Subcutaneous adipose tissue (tissue), 4 donors: ENCODE results near the gene KRT86. TPM values are rescaled to one million over a fixed set of nuclear protein-coding genes. Genes with fewer than 3 reads are reported as not detected.

Experiments
- total RNA-seq, 4 donors: library from RNA; depleted of rRNA; stranded (reverse); fragments of >200 nt; gene quantifications; one replicate each; pipeline ENCODE4 v1.1.0, GENCODE V29; 2016
- TF ChIP-seq, protein P1 (sequence below): fragments of 450-650 bp; IDR thresholded peaks from one replicate; pipeline ENCODE4 v1.5.1; 2016; ENCODE audit warnings: low read depth, mild to moderate bottlenecking, control low read depth, antibody characterized with exemption, moderate library complexity

KRT86 gene
- total RNA-seq, 4 donors from 2014 or later = 0.34 TPM; not detected in 3

DNA sequence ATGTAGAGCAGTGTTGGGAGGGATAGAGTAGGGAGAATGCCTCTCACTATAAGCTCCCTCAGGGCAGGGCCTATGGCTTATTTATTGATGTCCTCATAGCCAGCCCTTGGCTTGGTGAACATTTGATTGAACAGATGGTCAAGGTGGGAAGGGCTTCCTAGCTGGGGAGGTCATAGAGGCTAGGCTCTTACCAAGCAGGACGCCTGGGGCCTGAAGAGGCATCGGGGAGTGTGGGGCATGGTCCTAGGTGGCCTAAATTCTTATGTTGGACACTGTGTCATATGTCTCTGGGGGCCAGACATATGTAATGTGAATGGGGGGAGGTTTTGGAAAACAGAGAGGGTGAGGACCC lies 17.9 kb upstream of the KRT86 start:
- TF ChIP-seq, protein P1, sequence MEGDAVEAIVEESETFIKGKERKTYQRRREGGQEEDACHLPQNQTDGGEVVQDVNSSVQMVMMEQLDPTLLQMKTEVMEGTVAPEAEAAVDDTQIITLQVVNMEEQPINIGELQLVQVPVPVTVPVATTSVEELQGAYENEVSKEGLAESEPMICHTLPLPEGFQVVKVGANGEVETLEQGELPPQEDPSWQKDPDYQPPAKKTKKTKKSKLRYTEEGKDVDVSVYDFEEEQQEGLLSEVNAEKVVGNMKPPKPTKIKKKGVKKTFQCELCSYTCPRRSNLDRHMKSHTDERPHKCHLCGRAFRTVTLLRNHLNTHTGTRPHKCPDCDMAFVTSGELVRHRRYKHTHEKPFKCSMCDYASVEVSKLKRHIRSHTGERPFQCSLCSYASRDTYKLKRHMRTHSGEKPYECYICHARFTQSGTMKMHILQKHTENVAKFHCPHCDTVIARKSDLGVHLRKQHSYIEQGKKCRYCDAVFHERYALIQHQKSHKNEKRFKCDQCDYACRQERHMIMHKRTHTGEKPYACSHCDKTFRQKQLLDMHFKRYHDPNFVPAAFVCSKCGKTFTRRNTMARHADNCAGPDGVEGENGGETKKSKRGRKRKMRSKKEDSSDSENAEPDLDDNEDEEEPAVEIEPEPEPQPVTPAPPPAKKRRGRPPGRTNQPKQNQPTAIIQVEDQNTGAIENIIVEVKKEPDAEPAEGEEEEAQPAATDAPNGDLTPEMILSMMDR = no peak

DNA sequence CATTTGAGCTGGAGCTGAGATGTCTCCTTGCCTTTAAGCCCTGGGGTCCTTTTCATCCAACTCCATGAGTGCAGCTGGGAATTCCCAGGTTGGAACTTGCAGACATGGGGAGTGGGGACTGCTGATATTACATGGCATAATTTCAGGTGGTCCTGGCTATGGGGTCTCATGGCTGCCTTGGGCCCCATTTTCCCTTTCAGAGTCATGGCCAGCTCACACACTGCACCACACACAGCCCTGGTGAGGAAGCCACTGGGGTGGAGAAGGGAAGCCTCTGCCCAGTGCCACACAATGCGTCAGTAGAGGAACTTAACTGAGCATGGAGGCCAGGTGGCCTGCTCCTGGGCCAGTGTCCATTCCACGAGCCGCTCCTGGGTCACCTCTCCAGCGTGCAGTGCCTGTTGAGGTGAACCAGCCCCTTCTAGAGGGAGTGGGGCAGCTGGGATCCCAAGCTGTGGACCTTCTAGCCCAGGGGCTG lies 17.3 kb upstream of the KRT86 start:
- TF ChIP-seq, protein P1 = no peak

DNA sequence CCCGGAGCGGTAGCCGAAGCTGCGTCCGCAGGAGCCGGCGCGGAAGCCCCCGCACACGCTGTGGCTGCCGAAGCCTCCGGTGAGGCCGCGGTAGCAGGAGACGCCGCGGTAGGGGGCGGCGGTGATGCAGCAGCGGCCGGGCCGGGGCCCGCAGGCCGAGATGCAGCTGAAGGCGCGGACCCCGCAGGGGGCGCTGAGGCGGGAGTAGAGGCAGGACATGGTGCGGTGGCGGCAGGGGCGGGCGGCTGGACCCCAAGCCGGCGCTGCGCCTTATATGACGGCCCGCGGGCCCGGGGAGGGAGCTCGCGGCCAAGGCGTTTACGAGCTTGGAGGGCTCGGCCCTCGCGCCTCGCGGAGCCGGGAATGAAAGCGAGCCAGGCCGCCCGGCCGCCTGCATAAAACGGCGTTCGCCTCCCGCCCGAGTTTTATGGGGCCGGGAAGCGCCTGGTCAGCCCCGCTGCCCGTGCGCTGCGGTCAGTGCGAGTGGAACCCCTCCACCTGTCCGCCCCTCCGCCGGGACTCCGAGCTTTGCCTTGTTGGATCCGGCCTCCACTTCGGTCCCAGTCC lies 16.0 kb upstream of the KRT86 start:
- TF ChIP-seq, protein P1 = no peak

DNA sequence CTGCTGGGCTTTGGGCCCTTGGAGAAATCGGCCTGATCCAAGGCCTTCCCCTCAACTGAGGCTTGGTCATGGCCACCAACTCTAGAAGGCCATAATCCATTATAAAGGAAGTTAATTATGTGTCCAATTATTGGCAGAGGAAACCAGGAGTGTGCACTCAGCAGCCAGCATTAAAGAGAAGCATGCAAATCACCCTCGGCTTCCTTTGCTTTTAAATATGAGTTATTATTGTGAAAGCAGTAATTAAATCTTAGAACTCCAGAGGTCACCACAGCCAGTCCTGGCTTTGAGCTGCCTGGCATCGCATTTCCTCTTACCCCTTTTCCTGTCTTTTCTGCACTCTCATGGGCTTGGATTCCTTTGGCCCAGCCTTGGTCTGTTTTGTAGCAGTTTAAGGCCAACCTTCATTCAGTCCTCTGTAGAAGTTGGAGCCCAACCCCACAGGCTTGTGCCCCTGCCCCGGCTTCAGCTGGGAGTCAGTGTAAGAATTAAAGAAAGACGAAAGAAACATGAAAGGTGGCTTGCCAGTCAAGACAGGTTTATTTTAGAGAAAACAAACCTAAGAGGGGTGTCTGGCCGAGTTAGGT lies 14.7 kb upstream of the KRT86 start:
- TF ChIP-seq, protein P1 = no peak

DNA sequence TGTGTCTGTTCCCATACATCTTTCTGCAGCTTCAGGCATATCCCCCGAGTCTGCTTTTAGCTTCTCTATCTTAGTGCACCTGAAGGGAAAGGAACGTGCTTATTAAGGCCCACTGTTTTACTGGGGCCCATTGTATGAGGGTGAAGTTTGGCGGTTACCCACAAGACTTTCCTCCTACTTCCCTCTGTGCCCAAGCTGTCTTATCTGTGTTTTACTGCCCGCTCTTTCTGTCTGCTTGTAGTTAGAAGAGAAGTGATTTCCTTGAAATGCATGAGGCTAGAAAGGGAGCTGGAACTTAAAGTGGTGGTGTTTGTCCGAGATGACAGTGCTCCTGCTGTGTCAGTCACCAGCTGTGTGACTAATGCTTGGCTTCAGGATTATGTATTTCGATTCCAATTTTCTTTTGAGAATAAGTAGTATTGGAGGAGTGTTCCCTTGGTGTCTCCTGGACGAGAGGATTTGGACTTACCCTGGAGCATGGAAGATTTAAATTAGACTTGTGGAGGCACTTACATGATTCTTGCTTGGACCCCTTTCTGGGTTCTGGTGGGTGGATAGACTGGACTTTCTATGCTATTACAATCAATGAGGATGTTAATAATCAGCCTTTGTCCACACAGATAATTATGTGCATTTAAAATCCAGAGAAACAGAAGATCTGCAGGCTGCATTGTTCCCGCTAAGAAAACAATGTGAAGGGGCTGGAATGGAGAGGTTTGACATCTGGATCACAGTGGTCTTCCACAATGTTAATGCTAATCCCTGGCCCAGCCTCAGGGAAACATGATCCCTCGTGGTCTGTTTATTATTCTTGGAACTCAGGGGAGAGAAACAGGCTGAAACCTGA lies 13.9 kb upstream of the KRT86 start:
- TF ChIP-seq, protein P1 = no peak

DNA sequence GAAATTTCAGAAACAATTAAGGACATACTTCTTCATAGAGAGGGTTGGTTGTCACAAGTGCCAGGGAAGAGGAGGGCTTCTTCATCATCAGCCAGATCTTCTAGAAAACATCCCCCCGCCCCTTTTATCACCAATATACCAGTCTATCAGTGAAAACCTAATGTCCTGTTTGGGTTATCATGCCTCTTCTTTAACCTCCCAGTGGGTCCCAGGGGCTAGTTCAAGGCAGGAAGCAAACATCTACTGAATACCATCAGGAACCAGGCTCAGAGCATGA lies 13.3 kb upstream of the KRT86 start:
- TF ChIP-seq, protein P1 = no peak

DNA sequence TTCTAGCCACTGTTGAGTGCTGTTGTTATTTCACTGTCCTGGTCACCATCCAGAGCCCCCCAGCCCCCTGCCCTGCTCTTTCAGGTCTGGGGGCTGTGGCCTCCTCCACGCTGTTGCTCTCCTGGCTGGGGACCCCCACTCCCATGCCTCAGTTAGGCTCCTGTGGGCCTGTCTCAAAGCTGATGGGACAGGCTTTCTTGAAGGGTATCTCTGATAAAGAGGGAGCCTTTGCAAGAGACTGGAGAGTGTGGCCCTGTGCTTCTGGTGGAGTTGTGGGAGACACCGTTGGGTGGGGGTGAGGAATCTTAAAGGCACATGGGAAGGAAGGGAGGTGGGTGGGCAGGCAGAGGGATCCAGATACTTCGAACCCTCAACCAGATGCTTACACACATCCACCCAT lies 12.2 kb upstream of the KRT86 start:
- TF ChIP-seq, protein P1 = no peak
